ENCODE results near the gene CDKN2A. TPM values are rescaled to one million over a fixed set of nuclear protein-coding genes. Genes with fewer than 3 reads are reported as not detected.

CDKN2A gene
- total RNA-seq, 4 donors from 2014 or later: 0.94 to 9.7 (median 2.7) TPM; not detected in 1

GRCh38 chr9:22039258-22039657, 45.1 kb upstream of the CDKN2A start:
- H3K9me3 ChIP-seq: no peaks in the 10 kb centered on the region
- H3K27me3 ChIP-seq: no peaks in the 10 kb centered on the region
- 71 to 83% methylated on average over 2 to 3 of the region's 3 CpGs for WGBS, 2 donors (ENCODE audit: low coverage in 1 of 2)
- H3K36me3 ChIP-seq: no peaks in the 10 kb centered on the region
- no peak overlapping the region for H3K27ac ChIP-seq
- ATAC-seq: no peak
- H3K4me1 ChIP-seq: peaks cover 0 to 14% (median 0%) of the 10 kb centered on the region in 3 donors
- TF ChIP-seq CTCF (IDR thresholded peaks at IDR 0.05): no peak
- no peak for TF ChIP-seq EP300 (IDR thresholded peaks at IDR 0.05)
- TF ChIP-seq POLR2A (IDR thresholded peaks at IDR 0.05): no peak
- TF ChIP-seq POLR2AphosphoS5 (IDR thresholded peaks at IDR 0.05): no peak
- H3K4me3 ChIP-seq: no peak overlapping the region

GRCh38 chr9:22037954-22038690, 43.9 kb upstream of the CDKN2A start:
- Histone ChIP-seq H3K4me3 (no peak overlapping the region), H3K4me1 (peaks cover 0 to 14% (median 0%) of the 10 kb centered on the region in 3 donors), H3K27ac (no peak overlapping the region), H3K9me3 (no peaks in the 10 kb centered on the region), H3K27me3 (no peaks in the 10 kb centered on the region), H3K36me3 (no peaks in the 10 kb centered on the region)
- no peak for TF ChIP-seq EP300 (IDR thresholded peaks at IDR 0.05)
- no peak for TF ChIP-seq POLR2A (IDR thresholded peaks at IDR 0.05)
- TF ChIP-seq POLR2AphosphoS5 (IDR thresholded peaks at IDR 0.05): peak; percentile 32
- TF ChIP-seq CTCF (IDR thresholded peaks at IDR 0.05): peak in 3 of 4 experiments; percentile 25 to 51 (median 36)
- peak; percentile 75 for ATAC-seq
- 27 to 29% methylated on average over 2 of the region's 2 CpGs for WGBS, 2 donors (ENCODE audit: low coverage in 1 of 2)

GRCh38 chr9:22036866-22037626, 42.9 kb upstream of the CDKN2A start:
- WGBS, 2 donors (ENCODE audit: low coverage in 1 of 2): 77 to 94% methylated on average over 4 of the region's 4 CpGs
- TF ChIP-seq EP300 (IDR thresholded peaks at IDR 0.05) (no peak), CTCF (IDR thresholded peaks at IDR 0.05) (no peak), POLR2A (IDR thresholded peaks at IDR 0.05) (no peak), POLR2AphosphoS5 (IDR thresholded peaks at IDR 0.05) (no peak)
- H3K4me3 ChIP-seq: no peak overlapping the region

GRCh38 chr9:22035591-22036011, 41.4 kb upstream of the CDKN2A start:
- H3K36me3 ChIP-seq: no peaks in the 10 kb centered on the region
- no peak for TF ChIP-seq EP300 (IDR thresholded peaks at IDR 0.05)
- TF ChIP-seq POLR2AphosphoS5 (IDR thresholded peaks at IDR 0.05): no peak
- no peak for TF ChIP-seq POLR2A (IDR thresholded peaks at IDR 0.05)
- no peak for TF ChIP-seq CTCF (IDR thresholded peaks at IDR 0.05)
- peaks cover 0 to 14% (median 0%) of the 10 kb centered on the region in 3 donors for H3K4me1 ChIP-seq
- ATAC-seq: no peak
- H3K4me3 ChIP-seq: no peak overlapping the region
- H3K27me3 ChIP-seq: no peaks in the 10 kb centered on the region
- WGBS, 2 donors (ENCODE audit: low coverage in 1 of 2): 81 to 89% methylated on average over 2 of the region's 2 CpGs
- no peak overlapping the region for H3K27ac ChIP-seq
- no peaks in the 10 kb centered on the region for H3K9me3 ChIP-seq

More at GRCh38 chr9:22036866-22037626, 42.9 kb upstream of the CDKN2A start:
- Histone ChIP-seq H3K4me1 (peaks cover 0 to 14% (median 0%) of the 10 kb centered on the region in 3 donors), H3K27me3 (no peaks in the 10 kb centered on the region), H3K36me3 (no peaks in the 10 kb centered on the region), H3K27ac (no peak overlapping the region), H3K9me3 (no peaks in the 10 kb centered on the region)
- ATAC-seq: no peak

Data from gastroesophageal sphincter (tissue), 4 donors.